Stimulated activated CD4-positive, alpha-beta T cell treated with anti-CD3 and anti-CD28 coated beads, Interleukin-4, amount 100 ng/mL, for 24 hours (primary cell): ENCODE results near the gene RYR3.

Experiments used
- DNase-seq: peaks from one replicate; pipeline ENCODE4 v3.0.0-alpha.2; 2020

RYR3 gene

GRCh38 chr15:33852094-33852493 lies 541.3 kb downstream of the RYR3 start:
- DNase-seq, result no peak

DNA sequence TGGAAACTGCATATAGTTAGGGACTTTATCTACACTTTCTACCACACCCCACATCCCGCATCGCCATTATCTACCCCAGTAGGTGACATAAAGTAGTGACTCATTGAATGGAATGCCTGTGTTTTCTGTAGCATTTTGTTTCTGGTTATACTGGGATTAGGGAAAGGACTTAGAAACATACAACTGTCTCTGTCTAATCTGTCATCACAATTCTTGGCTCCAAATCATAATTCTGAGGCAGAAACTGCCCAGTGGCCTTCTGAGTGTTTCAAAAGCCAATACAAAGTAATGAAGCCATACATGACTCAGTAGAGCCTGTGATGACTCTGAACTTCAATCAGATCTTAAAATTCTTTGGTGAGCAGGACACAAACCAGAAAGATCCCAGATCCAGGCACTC lies 541.8 kb downstream of the RYR3 start:
- DNase-seq, result no peak

DNA sequence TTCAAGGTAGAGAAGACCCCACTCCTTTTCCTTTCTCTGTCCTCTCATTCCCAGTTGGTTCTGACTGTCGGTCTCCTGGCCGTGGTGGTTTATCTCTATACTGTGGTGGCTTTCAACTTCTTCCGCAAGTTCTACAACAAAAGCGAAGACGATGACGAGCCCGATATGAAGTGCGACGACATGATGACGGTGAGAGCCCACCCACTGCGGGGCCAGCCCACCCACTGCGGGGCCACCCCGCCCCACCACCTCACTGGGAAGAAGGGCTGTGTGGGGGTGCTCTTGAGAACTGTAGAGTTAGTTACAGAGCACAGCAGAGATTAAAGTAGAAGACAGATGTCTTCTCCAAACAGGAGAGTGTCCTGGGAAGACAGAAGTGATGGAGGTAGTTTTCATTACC lies 547.0 kb downstream of the RYR3 start:
- no peak for DNase-seq

DNA sequence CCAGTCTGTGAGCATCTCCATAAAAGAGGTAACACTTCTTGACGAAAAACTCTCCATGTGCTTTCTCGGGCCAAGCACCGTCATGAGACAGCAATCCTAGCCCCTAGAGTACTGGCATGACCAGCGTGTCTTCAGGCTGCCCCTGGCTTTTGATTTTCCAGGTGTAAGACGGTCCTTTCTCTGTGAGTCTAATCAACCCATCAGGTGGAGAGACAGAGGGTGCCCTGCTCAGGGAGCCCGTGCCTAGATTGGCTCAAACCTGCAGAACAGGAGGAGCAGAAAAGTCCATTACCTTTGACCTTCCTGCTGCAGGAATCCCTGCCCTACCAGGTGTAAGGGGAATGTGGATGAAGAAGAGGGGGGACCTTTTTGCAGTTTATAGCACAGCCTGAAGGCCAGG lies 548.1 kb downstream of the RYR3 start:
- DNase-seq, result no peak

GRCh38 chr15:33859992-33860545 lies 549.3 kb downstream of the RYR3 start:
- no peak for DNase-seq

DNA sequence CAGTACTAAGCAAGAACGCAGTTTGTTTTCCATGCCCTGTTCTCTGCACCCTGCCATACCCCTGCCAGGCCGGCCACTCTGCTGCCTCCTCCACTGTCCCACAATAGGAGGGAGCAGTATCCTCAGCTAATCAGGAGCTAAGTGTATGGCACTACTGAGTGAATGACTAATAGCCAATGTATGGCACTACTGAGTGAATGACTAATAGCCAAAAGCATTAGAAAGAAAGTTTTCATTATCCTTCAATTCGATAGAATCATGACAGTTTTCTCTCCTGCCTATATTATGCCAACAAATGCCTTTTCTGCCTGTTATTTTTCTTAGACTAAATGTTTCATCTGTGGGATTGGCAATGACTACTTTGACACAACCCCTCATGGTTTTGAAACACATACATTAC lies 550.0 kb downstream of the RYR3 start:
- no peak for DNase-seq

DNA sequence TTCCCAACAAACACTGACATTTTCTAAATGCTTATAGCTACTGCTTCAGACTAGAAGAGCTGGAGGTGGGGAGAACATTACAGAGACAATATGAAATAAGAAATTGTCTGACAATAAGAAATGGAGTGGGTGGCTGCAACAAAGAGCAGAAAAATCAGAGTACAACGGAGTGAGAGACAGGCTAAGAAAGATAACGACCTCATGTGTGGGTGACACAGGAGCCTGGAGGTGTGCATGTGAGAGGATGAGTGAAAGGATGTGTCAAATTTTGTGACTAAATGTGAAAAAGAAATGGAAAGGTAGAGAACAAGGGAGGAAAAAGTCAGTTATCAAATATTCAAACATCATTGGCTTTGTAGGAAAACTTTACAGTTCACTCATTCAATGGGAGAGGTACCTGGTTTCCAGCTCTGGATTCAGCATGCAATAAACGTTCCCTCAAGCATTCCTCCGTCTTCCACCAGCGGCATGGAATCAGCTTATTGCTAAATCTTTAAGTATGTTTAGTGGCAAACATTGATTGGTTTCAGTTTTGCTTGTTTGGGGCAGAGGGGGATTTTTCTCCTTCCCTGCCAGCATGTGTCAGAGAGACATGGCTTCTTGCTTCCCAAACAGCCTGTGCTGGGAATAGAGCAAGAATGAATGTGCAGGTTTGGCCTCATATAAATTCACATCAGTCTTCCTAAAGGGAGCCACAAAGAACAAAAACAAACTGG lies 553.8 kb downstream of the RYR3 start:
- DNase-seq, result no peak

- no peak for DNase-seq
These were observed 554.6 kb downstream of the RYR3 start for GRCh38 chr15:33865416-33865815.

GRCh38 chr15:33866101-33866737 lies 555.5 kb downstream of the RYR3 start:
- DNase-seq, result no peak

GRCh38 chr15:33871980-33872379 lies 561.2 kb downstream of the RYR3 start:
- no peak for DNase-seq

GRCh38 chr15:33872416-33873106 lies 561.8 kb downstream of the RYR3 start:
- DNase-seq, result no peak

DNA sequence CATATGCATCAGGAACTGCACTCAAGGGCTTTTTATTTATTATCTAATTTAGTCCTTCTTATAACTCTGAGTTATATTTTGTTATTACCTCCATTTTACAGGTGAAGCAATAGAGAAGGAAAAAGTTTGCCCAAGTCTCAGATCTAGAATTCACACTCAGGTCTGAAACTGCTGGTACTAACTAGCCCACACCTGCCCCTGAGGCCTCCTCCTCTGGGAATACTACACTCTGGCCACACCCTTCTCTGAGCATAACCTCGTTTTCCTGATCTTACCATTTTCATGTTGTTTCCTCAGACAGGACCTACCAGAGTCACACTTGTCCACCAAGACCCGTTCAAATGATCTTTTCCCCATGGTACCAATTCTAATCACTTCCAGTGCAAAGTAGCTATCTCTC lies 563.4 kb downstream of the RYR3 start:
- DNase-seq, result no peak

- DNase-seq, result no peak
These were observed 572.2 kb downstream of the RYR3 start for GRCh38 chr15:33882921-33883320.

DNA sequence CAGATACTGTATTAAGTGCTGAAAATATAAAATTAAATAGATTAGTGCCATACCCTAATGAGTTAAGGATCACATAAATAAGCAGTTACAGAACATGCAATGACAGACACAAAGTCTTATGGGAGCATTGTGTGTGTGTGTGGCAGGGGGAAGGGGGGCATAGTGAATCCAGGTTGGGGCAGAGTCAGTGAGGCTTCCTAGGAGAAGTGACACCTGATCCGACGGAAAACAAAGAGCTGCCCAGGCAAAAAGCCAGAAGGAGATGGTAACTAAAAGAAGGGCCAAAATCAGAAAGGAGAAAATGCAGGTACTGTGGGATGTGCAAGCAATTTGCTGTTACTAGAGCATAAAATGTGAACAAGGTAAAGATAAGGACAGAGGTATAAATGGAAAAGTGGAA lies 577.4 kb downstream of the RYR3 start:
- no peak for DNase-seq

GRCh38 chr15:33894193-33894592 lies 583.4 kb downstream of the RYR3 start:
- DNase-seq, result no peak

GRCh38 chr15:33902043-33902442 lies 591.3 kb downstream of the RYR3 start:
- DNase-seq, result no peak

DNA sequence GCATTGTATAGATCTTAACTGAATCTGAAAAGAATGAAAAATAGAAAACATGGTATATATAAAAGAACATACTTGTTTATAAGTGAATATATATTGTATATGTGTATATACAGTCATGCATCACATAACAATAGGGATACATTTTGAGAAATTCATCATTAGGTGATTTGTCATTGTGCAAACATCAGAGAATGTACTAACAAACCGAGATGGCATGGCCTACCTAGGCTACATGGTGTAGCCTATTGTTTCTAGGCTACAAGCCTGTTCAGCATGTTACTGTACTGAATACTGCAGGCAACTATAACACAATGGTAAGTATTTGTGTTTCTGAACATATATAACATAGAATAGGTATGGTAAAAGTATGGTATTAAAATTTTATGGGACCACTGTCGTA lies 592.9 kb downstream of the RYR3 start:
- DNase-seq, result no peak

GRCh38 chr15:33907326-33907725 lies 596.6 kb downstream of the RYR3 start:
- DNase-seq, result no peak

DNA sequence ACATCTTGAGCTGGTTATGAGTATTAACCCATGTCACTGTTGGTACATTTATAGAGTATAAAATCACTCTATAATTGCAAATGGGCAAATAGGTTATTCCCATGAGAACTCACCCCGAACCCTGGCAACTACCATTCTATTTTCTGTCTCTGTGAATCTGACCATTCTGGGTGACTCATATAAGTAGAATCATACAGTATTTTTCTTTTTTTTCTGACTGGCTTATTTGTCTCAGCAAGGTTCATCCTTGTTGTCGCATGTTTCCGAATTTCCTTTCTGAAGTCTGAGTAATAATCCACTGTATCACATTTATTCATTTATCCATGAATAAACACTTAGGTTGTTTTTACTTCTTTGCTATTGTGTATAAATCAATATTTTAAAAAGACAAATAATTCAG lies 597.6 kb downstream of the RYR3 start:
- DNase-seq, result no peak

DNA sequence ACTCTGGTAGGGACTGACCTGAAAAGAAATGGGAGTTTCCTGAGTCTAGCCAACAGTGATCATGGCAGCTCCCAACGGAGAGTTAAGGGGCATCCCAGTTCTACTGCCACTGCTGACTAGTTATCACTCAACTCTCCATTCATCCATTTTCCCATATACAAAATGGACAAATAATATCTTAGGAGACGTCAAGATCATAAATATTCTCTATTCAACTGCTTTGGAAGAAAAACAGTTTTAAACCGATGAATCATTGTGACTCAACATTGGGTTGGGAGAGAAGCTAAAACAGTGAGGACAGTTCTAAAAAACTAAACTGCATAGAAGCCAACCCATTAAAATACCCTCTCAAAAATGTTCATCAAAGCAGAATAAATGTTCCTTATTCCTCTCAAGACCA lies 600.0 kb downstream of the RYR3 start:
- DNase-seq, result no peak

DNA sequence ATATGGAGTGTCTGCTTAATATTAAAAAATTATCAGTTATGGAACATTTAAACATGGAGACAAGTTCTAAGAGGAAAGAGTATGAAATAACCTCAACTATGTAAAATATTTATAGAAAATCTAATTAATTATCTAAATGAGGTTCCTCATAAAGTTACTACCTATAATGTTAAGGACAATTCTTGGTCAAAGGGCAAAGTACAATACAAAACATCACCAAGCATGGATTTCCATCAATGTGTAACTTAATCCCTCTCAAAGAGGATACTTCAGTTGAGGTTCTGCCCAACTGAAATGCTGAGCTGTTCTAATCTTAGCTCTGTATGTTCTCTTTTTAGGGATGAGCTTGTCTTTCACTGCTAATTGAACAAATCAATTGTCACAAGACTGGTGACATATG lies 601.6 kb downstream of the RYR3 start:
- no peak for DNase-seq

DNA sequence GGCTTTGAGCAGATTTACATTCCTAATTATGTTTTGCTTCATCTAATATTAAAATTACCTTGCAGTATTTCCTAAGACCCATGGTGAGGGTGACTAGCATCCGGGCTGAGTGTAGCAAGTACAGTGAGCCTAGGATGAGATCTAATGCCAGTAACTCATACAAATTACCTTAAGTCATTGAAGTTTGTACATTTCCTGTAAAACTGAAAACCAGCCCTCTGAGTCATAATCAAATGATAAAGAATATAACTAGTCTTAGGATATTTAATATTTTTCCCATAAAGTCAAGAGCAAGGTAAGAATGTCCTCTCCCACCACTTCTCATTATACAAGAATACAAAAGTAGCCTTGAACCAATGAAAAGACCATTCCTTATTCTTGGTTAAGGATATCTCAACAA lies 602.7 kb downstream of the RYR3 start:
- DNase-seq, result no peak
